Measurements from ENCODE around the gene PLEKHM3.

The PLEKHM3 gene

DNA sequence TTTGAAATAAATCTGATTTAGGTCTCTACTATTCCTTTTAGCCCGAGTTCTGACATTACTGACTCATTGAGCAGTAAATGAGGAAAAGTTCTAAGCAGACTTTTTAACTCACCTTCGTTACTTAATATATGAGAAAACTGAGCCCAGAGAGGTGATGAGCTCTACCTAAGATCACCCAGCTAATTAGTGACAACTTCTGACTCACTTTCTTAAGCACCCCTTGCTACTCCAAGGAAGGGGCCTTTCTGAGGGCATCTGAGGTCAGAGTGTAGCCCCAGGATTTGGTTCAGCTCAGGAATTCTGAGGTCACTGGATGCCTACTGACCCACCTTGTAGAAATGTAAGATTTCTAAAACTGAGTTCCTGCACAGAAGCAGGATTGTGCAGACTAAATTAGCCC lies 153.4 kb downstream of the PLEKHM3 start:
- Histone ChIP-seq H3K27ac (ENCODE audit: low read length, poor library complexity, severe bottlenecking) (no peak overlapping the region), H3K4ac (ENCODE audit: low read depth in 1 of 2, low read length in 2 of 2) (no peak overlapping the region), H3K27me3 (ENCODE audit: control insufficient read depth in 1 of 2, insufficient read depth in 1 of 2, low read length in 2 of 2) (no peaks in the 10 kb centered on the region), H2AFZ (ENCODE audit: low read depth, low read length) (no peak overlapping the region), H3K14ac (ENCODE audit: low read length in 2 of 2) (no peak overlapping the region), H2BK120ac (ENCODE audit: low read depth, low read length) (no peak overlapping the region), H3K4me1 (ENCODE audit: control insufficient read depth, insufficient read depth, low read depth, low read length) (peaks cover 5% of the 10 kb centered on the region), H3K18ac (ENCODE audit: low read depth in 1 of 2, low read length in 2 of 2) (no peak overlapping the region), H3K4me3 (ENCODE audit: insufficient read depth in 1 of 2, low read depth in 1 of 2, low read length in 2 of 2) (no peak overlapping the region), H2BK15ac (ENCODE audit: low read depth, poor library complexity, severe bottlenecking) (no peak overlapping the region), H3K9ac (ENCODE audit: low read length) (no peak overlapping the region), H3K36me3 (ENCODE audit: control insufficient read depth in 1 of 2, insufficient read depth in 2 of 2, low read depth in 1 of 2, low read length in 2 of 2) (no peaks in the 10 kb centered on the region), H4K91ac (ENCODE audit: low read length) (no peak overlapping the region), H2BK12ac (ENCODE audit: low read length in 2 of 2) (no peak overlapping the region), H3K23ac (ENCODE audit: low read length in 2 of 2) (no peak overlapping the region), H2AK5ac (ENCODE audit: low read length, severe bottlenecking) (no peak overlapping the region), H4K8ac (ENCODE audit: low read length) (no peak overlapping the region), H3K4me2 (ENCODE audit: low read length, poor library complexity, severe bottlenecking) (no peak overlapping the region), H3K9me3 (ENCODE audit: control insufficient read depth, low read length) (no peaks in the 10 kb centered on the region), H3K79me1 (replicated peaks; ENCODE audit: low read length, poor library complexity, severe bottlenecking) (peaks cover 3% of the 10 kb centered on the region), H2BK5ac (ENCODE audit: low read depth, low read length, poor library complexity, severe bottlenecking) (no peak overlapping the region)
- no peak for DNase-seq
- 97% methylated on average over 2 of the region's 2 CpGs for WGBS

DNA sequence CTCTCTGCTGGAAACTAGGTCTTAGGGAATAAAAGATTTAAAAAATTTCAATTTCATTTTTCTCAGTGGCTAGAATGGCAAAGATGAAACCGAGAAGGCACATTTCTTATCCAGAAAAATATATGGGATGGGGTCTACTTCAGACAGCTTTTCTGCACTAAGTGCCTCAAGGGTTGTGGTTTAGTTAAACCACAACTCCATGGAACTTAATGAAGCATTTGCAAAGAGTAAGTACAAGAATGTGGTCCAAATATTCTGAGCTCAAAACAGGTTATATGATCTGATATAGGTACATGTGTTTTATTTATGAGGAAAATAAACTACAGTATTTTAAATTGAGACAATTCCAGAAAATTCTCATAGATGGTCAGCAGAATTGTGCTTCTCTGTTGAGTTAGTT lies 153.8 kb downstream of the PLEKHM3 start:
- Histone ChIP-seq H2BK12ac (ENCODE audit: low read length in 2 of 2) (no peak overlapping the region), H3K4ac (ENCODE audit: low read depth in 1 of 2, low read length in 2 of 2) (no peak overlapping the region), H2BK5ac (ENCODE audit: low read depth, low read length, poor library complexity, severe bottlenecking) (no peak overlapping the region), H4K8ac (ENCODE audit: low read length) (no peak overlapping the region), H2BK120ac (ENCODE audit: low read depth, low read length) (no peak overlapping the region), H3K79me1 (replicated peaks; ENCODE audit: low read length, poor library complexity, severe bottlenecking) (peaks cover 3% of the 10 kb centered on the region), H3K4me3 (ENCODE audit: insufficient read depth in 1 of 2, low read depth in 1 of 2, low read length in 2 of 2) (no peak overlapping the region), H3K14ac (ENCODE audit: low read length in 2 of 2) (no peak overlapping the region), H3K4me2 (ENCODE audit: low read length, poor library complexity, severe bottlenecking) (no peak overlapping the region), H3K27me3 (ENCODE audit: control insufficient read depth in 1 of 2, insufficient read depth in 1 of 2, low read length in 2 of 2) (no peaks in the 10 kb centered on the region), H3K27ac (ENCODE audit: low read length, poor library complexity, severe bottlenecking) (peak overlapping the region; percentile 23), H3K18ac (ENCODE audit: low read depth in 1 of 2, low read length in 2 of 2) (no peak overlapping the region), H3K4me1 (ENCODE audit: control insufficient read depth, insufficient read depth, low read depth, low read length) (peaks cover 5% of the 10 kb centered on the region), H2AK5ac (ENCODE audit: low read length, severe bottlenecking) (no peak overlapping the region), H2BK15ac (ENCODE audit: low read depth, poor library complexity, severe bottlenecking) (no peak overlapping the region), H4K91ac (ENCODE audit: low read length) (no peak overlapping the region), H3K36me3 (ENCODE audit: control insufficient read depth in 1 of 2, insufficient read depth in 2 of 2, low read depth in 1 of 2, low read length in 2 of 2) (no peaks in the 10 kb centered on the region), H3K23ac (ENCODE audit: low read length in 2 of 2) (no peak overlapping the region), H3K9me3 (ENCODE audit: control insufficient read depth, low read length) (no peaks in the 10 kb centered on the region), H3K9ac (ENCODE audit: low read length) (no peak overlapping the region), H2AFZ (ENCODE audit: low read depth, low read length) (no peak overlapping the region)
- DNase-seq = no peak
- WGBS = 94% methylated on average over 1 of the region's 1 CpG

DNA sequence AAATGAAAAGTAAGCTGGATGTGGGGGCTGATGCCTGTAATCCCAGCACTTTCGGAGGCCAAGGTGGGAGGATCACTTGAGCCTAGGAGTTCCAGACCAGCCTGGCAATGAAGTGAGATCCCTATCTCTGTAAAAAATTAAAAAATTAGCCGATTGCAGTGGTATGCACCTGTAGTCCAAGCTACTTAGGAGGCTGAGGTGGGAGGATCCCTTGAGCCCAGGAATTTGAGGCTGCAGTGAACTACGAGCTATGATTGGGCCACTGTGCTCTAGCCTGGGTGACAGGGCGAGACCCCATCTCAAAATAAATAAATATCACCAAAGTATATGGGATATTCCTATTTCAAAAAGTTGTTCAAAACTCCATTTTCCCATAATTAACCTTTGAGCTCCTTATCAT lies 154.5 kb downstream of the PLEKHM3 start:
- peaks cover 5% of the 10 kb centered on the region for H3K4me1 ChIP-seq (ENCODE audit: control insufficient read depth, insufficient read depth, low read depth, low read length)
- H2BK12ac ChIP-seq (ENCODE audit: low read length in 2 of 2) = no peak overlapping the region
- no peaks in the 10 kb centered on the region for H3K36me3 ChIP-seq (ENCODE audit: control insufficient read depth in 1 of 2, insufficient read depth in 2 of 2, low read depth in 1 of 2, low read length in 2 of 2)
- no peak overlapping the region for H4K91ac ChIP-seq (ENCODE audit: low read length)
- no peak overlapping the region for H2BK120ac ChIP-seq (ENCODE audit: low read depth, low read length)
- H3K4ac ChIP-seq (ENCODE audit: low read depth in 1 of 2, low read length in 2 of 2) = no peak overlapping the region
- H3K14ac ChIP-seq (ENCODE audit: low read length in 2 of 2) = no peak overlapping the region
- no peak overlapping the region for H3K4me3 ChIP-seq (ENCODE audit: insufficient read depth in 1 of 2, low read depth in 1 of 2, low read length in 2 of 2)
- H2AK5ac ChIP-seq (ENCODE audit: low read length, severe bottlenecking) = peak overlapping the region; percentile 92
- H3K9me3 ChIP-seq (ENCODE audit: control insufficient read depth, low read length) = no peaks in the 10 kb centered on the region
- H3K27me3 ChIP-seq (ENCODE audit: control insufficient read depth in 1 of 2, insufficient read depth in 1 of 2, low read length in 2 of 2) = no peaks in the 10 kb centered on the region
- 94% methylated on average over 3 of the region's 4 CpGs for WGBS
- no peak for DNase-seq
- H3K23ac ChIP-seq (ENCODE audit: low read length in 2 of 2) = no peak overlapping the region
- H2BK15ac ChIP-seq (ENCODE audit: low read depth, poor library complexity, severe bottlenecking) = no peak overlapping the region
- H2AFZ ChIP-seq (ENCODE audit: low read depth, low read length) = no peak overlapping the region
- no peak overlapping the region for H3K9ac ChIP-seq (ENCODE audit: low read length)
- no peak overlapping the region for H4K8ac ChIP-seq (ENCODE audit: low read length)
- H2BK5ac ChIP-seq (ENCODE audit: low read depth, low read length, poor library complexity, severe bottlenecking) = no peak overlapping the region
- no peak overlapping the region for H3K4me2 ChIP-seq (ENCODE audit: low read length, poor library complexity, severe bottlenecking)
- H3K18ac ChIP-seq (ENCODE audit: low read depth in 1 of 2, low read length in 2 of 2) = no peak overlapping the region
- no peak overlapping the region for H3K27ac ChIP-seq (ENCODE audit: low read length, poor library complexity, severe bottlenecking)
- peaks cover 3% of the 10 kb centered on the region for H3K79me1 ChIP-seq (replicated peaks; ENCODE audit: low read length, poor library complexity, severe bottlenecking)

DNA sequence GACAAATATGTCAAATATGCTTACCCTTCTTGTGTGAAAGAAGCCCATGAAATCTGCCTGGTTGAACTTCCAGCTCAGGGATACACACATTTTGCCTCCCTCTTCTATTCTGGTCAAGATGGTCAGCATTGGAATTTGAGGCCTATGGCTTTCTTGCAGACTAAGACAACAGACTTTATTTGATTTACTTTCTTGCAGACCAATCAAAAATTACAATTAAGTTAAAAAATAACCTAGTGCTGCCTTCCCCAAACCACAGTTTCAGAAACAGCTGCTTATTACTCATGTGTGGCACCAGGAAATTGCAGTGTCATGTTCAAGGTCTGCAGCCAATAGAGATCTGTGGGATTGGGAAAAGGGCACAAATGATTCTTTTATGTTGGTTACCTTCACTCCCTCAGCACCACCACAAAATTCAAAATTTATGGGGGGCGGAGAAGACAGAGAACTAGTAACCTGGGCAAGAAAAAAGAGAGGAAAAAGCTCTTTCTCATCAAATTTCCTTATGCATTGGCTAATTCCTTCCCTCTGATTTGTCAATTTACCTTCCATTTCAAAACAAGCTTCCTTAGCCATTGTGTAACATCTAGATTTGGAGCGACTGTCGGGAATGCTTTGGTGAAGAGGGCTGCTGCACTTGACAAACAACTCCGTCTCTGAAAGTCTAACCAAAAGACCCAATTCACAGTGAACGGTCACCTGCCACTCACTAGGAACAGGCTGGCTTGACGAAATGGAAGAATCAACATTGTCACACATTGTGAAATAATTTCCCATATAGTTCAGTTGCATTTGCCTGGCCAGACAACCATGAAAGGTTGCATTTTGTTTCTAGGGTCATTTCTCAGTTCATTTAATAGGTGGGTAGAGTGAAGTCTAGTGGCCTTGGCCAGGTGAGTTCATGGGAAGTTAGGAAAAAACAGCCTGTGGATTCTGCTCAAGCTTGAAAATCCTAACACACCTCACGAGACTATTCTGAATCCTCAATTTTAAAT lies 155.2 kb downstream of the PLEKHM3 start:
- H4K8ac ChIP-seq (ENCODE audit: low read length) = no peak overlapping the region
- H3K4me2 ChIP-seq (ENCODE audit: low read length, poor library complexity, severe bottlenecking) = no peak overlapping the region
- no peak overlapping the region for H4K91ac ChIP-seq (ENCODE audit: low read length)
- peak overlapping the region; percentile 95 for H3K27ac ChIP-seq (ENCODE audit: low read length, poor library complexity, severe bottlenecking)
- 83% methylated on average over 6 of the region's 7 CpGs for WGBS
- H3K9ac ChIP-seq (ENCODE audit: low read length) = peak overlapping the region; percentile 63
- H3K79me1 ChIP-seq (replicated peaks; ENCODE audit: low read length, poor library complexity, severe bottlenecking) = peaks cover 3% of the 10 kb centered on the region
- H2AFZ ChIP-seq (ENCODE audit: low read depth, low read length) = no peak overlapping the region
- H2AK5ac ChIP-seq (ENCODE audit: low read length, severe bottlenecking) = peak overlapping the region; percentile 54
- peak overlapping the region; percentile 78 for H2BK5ac ChIP-seq (ENCODE audit: low read depth, low read length, poor library complexity, severe bottlenecking)
- no peak overlapping the region for H3K4me3 ChIP-seq (ENCODE audit: insufficient read depth in 1 of 2, low read depth in 1 of 2, low read length in 2 of 2)
- no peak overlapping the region for H3K4ac ChIP-seq (ENCODE audit: low read depth in 1 of 2, low read length in 2 of 2)
- H2BK120ac ChIP-seq (ENCODE audit: low read depth, low read length) = no peak overlapping the region
- no peaks in the 10 kb centered on the region for H3K36me3 ChIP-seq (ENCODE audit: control insufficient read depth in 1 of 2, insufficient read depth in 2 of 2, low read depth in 1 of 2, low read length in 2 of 2)
- peak overlapping the region in 1 of 2 experiments; percentile 2 for H3K18ac ChIP-seq (ENCODE audit: low read depth in 1 of 2, low read length in 2 of 2)
- peaks cover 5% of the 10 kb centered on the region for H3K4me1 ChIP-seq (ENCODE audit: control insufficient read depth, insufficient read depth, low read depth, low read length)
- no peaks in the 10 kb centered on the region for H3K27me3 ChIP-seq (ENCODE audit: control insufficient read depth in 1 of 2, insufficient read depth in 1 of 2, low read length in 2 of 2)
- DNase-seq = peak; percentile 63
- H2BK15ac ChIP-seq (ENCODE audit: low read depth, poor library complexity, severe bottlenecking) = no peak overlapping the region
- H3K14ac ChIP-seq (ENCODE audit: low read length in 2 of 2) = peak overlapping the region in 1 of 2 experiments; percentile 65
- no peaks in the 10 kb centered on the region for H3K9me3 ChIP-seq (ENCODE audit: control insufficient read depth, low read length)
- no peak overlapping the region for H3K23ac ChIP-seq (ENCODE audit: low read length in 2 of 2)
- no peak overlapping the region for H2BK12ac ChIP-seq (ENCODE audit: low read length in 2 of 2)
